GM12878 (cell line): Measurements from ENCODE around the gene TEX264. TPM values are rescaled to one million over a fixed set of nuclear protein-coding genes. Genes with fewer than 3 reads are reported as not detected.
A peak's percentile ranks its signal among the peaks of the same experiment; 100 is the strongest.

ENCODE experiments used
- ATAC-seq: fragments of 200-7000 bp; cut with Tn5 transposase; 3 replicates; pipeline ENCODE4 v1.9.1; 2020; ENCODE audit warnings: mild to moderate bottlenecking, moderate library complexity
- BruUV-seq: library from RNA; stranded (reverse); fragments of 400-500 nt; replicated peaks from 2 replicates; lab custom pipeline; 2021; lab: Mats Ljungman, UMichigan
- CTCF ChIA-PET: fragments of 300-600 bp; sonication (Branson Sonifier 250); formaldehyde crosslinking; extraction: SDS; loops from one replicate; lab custom pipeline; 2021; ENCODE audit warnings: inconsistent platforms; lab: Yijun Ruan, JAX
- POLR2A ChIA-PET: fragments of 350-600 bp; formaldehyde crosslinking; extraction: SDS; loops from one replicate; lab custom pipeline; 2021; ENCODE audit warnings: inconsistent platforms; lab: Charles Lee
- RAD21 ChIA-PET: fragments of 300-600 bp; sonication (Branson Sonifier 250); formaldehyde crosslinking; loops from one replicate; lab custom pipeline; 2023; ENCODE audit warnings: antibody characterized with exemption; ENCODE audit not compliant: unreplicated experiment; lab: Charles Lee
- SMC1A ChIA-PET: fragments of 300-600 bp; sonication (Branson Sonifier 250); formaldehyde crosslinking; loops from one replicate; lab custom pipeline; 2023; ENCODE audit not compliant: unreplicated experiment, uncharacterized antibody; lab: Charles Lee
- DNase-seq: peaks from one replicate; pipeline ENCODE4 v3.0.0-alpha.2; 2011; ENCODE audit warnings: low read depth, low spot score
- FAIRE-seq: peaks from 3 replicates; lab custom pipeline; 2011; peaks lifted over from hg19 to GRCh38; lab: Jason Lieb, UNC
- H2AFZ ChIP-seq: 2 replicates; pipeline ENCODE4 v1.6.0; 2011; ENCODE audit warnings: low read depth, low read length, control low read depth; ENCODE audit not compliant: control insufficient read depth
- H3K27ac ChIP-seq: 2 replicates; pipeline ENCODE4 v1.5.1; 2011; ENCODE audit warnings: control low read depth; ENCODE audit not compliant: control insufficient read depth, insufficient read depth
- H3K27me3 ChIP-seq, 2 experiments: replicated peaks in 1 of 2; 2 replicates each; pipeline versions ENCODE4 v1.6.0 to v1.6.1; 2011; ENCODE audit warnings: low read length in 1 of 2; ENCODE audit not compliant: control insufficient read depth in 2 of 2, insufficient read depth in 2 of 2
- H3K36me3 ChIP-seq, 2 experiments: 2 replicates each; pipeline ENCODE4 v1.5.1; 2011; ENCODE audit warnings: low read length in 1 of 2; ENCODE audit not compliant: control insufficient read depth in 2 of 2, insufficient read depth in 2 of 2
- H3K4me1 ChIP-seq: 2 replicates; pipeline ENCODE4 v1.6.1; 2011; ENCODE audit warnings: mild to moderate bottlenecking, low read length, moderate library complexity, mixed read lengths; ENCODE audit not compliant: control insufficient read depth, insufficient read depth
- H3K4me2 ChIP-seq: 2 replicates; pipeline ENCODE4 v1.6.0; 2011; ENCODE audit warnings: control low read depth; ENCODE audit not compliant: control insufficient read depth, insufficient read depth
- H3K4me3 ChIP-seq: fragments of 200-600 bp; sonication (generic); 2 replicates; pipeline ENCODE4 v1.5.1; 2016
- H3K79me2 ChIP-seq: 2 replicates; pipeline ENCODE4 v1.6.0; 2011; ENCODE audit warnings: low read length; ENCODE audit not compliant: control insufficient read depth, insufficient read depth
- H3K9ac ChIP-seq: 2 replicates; pipeline ENCODE4 v1.8.0; 2011; ENCODE audit warnings: low read length, control low read depth, mixed read lengths; ENCODE audit not compliant: control insufficient read depth, insufficient read depth
- H3K9me3 ChIP-seq: replicated peaks from 3 replicates; pipeline ENCODE4 v1.5.1; 2011; ENCODE audit warnings: mild to moderate bottlenecking, low read length; ENCODE audit not compliant: control insufficient read depth, insufficient read depth
- H4K20me1 ChIP-seq: 2 replicates; pipeline ENCODE4 v1.6.0; 2011; ENCODE audit not compliant: control insufficient read depth, insufficient read depth
- IKZF1 ChIP-seq: fragments of 450-650 bp; conservative IDR thresholded peaks from 2 replicates; pipeline ENCODE4 v1.6.1; 2017; ENCODE audit warnings: antibody characterized with exemption, mild to moderate bottlenecking
- IRF4 ChIP-seq: IDR thresholded peaks from 2 replicates; pipeline ENCODE4 v1.6.1; 2011; ENCODE audit warnings: low read depth, low read length
- POU2F2 ChIP-seq: IDR thresholded peaks from 3 replicates; pipeline ENCODE4 v1.6.1; 2011; ENCODE audit warnings: low read depth, mild to moderate bottlenecking, low read length, borderline replicate concordance
- RAD21 ChIP-seq: IDR thresholded peaks from 2 replicates; pipeline ENCODE4 v1.6.1; 2011; ENCODE audit warnings: mild to moderate bottlenecking, low read depth, low read length, moderate library complexity; ENCODE audit not compliant: insufficient read depth
- RAD51 ChIP-seq: fragments of 450-650 bp; IDR thresholded peaks from 2 replicates; pipeline ENCODE4 v1.6.1; 2016; ENCODE audit warnings: moderate library complexity, mild to moderate bottlenecking, inconsistent platforms
- SIN3A ChIP-seq: IDR thresholded peaks from 2 replicates; pipeline ENCODE4 v1.6.1; 2012; ENCODE audit warnings: low read depth, low read length, improper control_type of control experiment
- SMC3 ChIP-seq: IDR thresholded peaks from 2 replicates; pipeline ENCODE4 v1.6.1; 2011; ENCODE audit warnings: low read length, improper control_type of control experiment, borderline replicate concordance
- TARDBP ChIP-seq: IDR thresholded peaks from 2 replicates; pipeline ENCODE4 v1.6.1; 2016; ENCODE audit warnings: borderline replicate concordance
- YY1 ChIP-seq: IDR thresholded peaks from 2 replicates; pipeline ENCODE4 v1.6.1; 2011; ENCODE audit warnings: low read depth, mild to moderate bottlenecking, low read length
- WGBS: methylation state at CpG from one replicate; pipeline ENCODE4 v1.1.6; 2016; ENCODE audit warnings: low lambda C conversion rate; ENCODE audit not compliant: insufficient replicate concordance, insufficient coverage; ENCODE audit errors: missing lambda C conversion rate; 5-methylcytosine and 5-hydroxymethylcytosine counted together
- in situ Hi-C: fragments of 300-500 bp; cut with MboI; formaldehyde crosslinking; loops from 9 replicates; pipeline ENCODE4 v1.14.3; 2018; ENCODE audit warnings: mixed read lengths
- intact Hi-C: fragments of 100-400 bp; cut with micrococcal nuclease; formaldehyde crosslinking; loops from one replicate; pipeline ENCODE4 v1.14.2; 2022; ENCODE audit not compliant: unreplicated experiment
- polyA plus RNA-seq, 11 experiments: library from polyadenylated mRNA; depleted of rRNA in 4 of 11; unstranded in 6 of 11; stranded (reverse) in 5 of 11; fragments of >200 nt; fragmentation: Nextera tagmentation in 4 of 11; fragmentation: Illumina TruSeq in 1 of 11; extraction: Ambion mirVana in 4 of 11; extraction: Trizol in 1 of 11; gene quantifications; 1 replicate in 1 of 11; 2 replicates in 10 of 11; pipeline versions ENCODE4 v1.2.1 to v1.2.3, GENCODE V29; 2011 to 2016; ENCODE audit warnings: inconsistent platforms in 2 of 11, missing spikeins in 2 of 11, low read depth in 1 of 11
- total RNA-seq, 4 experiments: library from RNA; depleted of rRNA in 3 of 4; stranded (reverse); fragments of >200 nt in 3 of 4; fragmentation: Illumina TruSeq in 1 of 4; extraction: Trizol in 1 of 4; gene quantifications; 2 replicates each; pipeline versions ENCODE4 v1.2.1 to v1.2.3, GENCODE V29; 2013 to 2021
- TF ChIP-seq, protein P1 (sequence below), 3 experiments: IDR thresholded peaks in 2 of 3; conservative IDR thresholded peaks in 1 of 3; 2 replicates each; pipeline ENCODE4 v1.5.1; 2011; ENCODE audit warnings: low read depth in 3 of 3, low read length in 3 of 3, mild to moderate bottlenecking in 3 of 3, control low read depth in 2 of 3, moderate library complexity in 2 of 3, inconsistent platforms in 1 of 3, mixed read lengths in 1 of 3; ENCODE audit not compliant: control insufficient read depth in 2 of 3, insufficient read depth in 1 of 3; ENCODE audit errors: extremely low read depth in 1 of 3

Gene TEX264
- total and polyA plus RNA-seq, 10 of the 15 experiments (the other 5 are each of a cell fraction or from before 2014, with no cell fraction given), result 3.6 to 63.0 (median 52.4) TPM

- DNase-seq (no peak), ATAC-seq (peak; percentile 37), FAIRE-seq (peak; percentile 88)
- intact Hi-C loops (loop anchor here (1.0 to 5.0 kb wide), 3 partner anchors 13 to 282 kb away; partner anchors contain the start of gene MANF), in situ Hi-C loops (no loop called here)
- H3K9me3 ChIP-seq, result no peaks in the 10 kb centered on the region
- SMC1A ChIA-PET, result interaction anchor here (0.6 to 8.7 kb wide), 10 partner anchors 12 to 281 kb away, joined by 3 to 168 read pairs (median 5); partner anchors contain the start of gene DCAF1
- H3K4me1 ChIP-seq, result peaks cover 22% of the 10 kb centered on the region
- H3K27me3 ChIP-seq, result no peaks in the 10 kb centered on the region
- H4K20me1 ChIP-seq, result peaks cover 3% of the 10 kb centered on the region; the same call in 1 of the 2 replicates
- H3K36me3 ChIP-seq, result no peaks in the 10 kb centered on the region; a peak in 2 of 4 replicates
- no peak overlapping the region for H3K4me2 ChIP-seq
- POLR2A ChIA-PET, result interaction anchor here (1.6 to 7.5 kb wide), 4 partner anchors 11 to 284 kb away, joined by 5 to 105 read pairs (median 8); partner anchors contain the start of genes DCAF1 and MANF
- CTCF ChIA-PET, result interaction anchor here (0.7 to 14.0 kb wide), 32 partner anchors 8 to 282 kb away, joined by 3 to 331 read pairs (median 4); partner anchors contain the start of gene DCAF1
- no peak overlapping the region for H3K27ac ChIP-seq
- 21% methylated on average over 9 of the region's 9 CpGs for WGBS
- no TSS peak for BruUV-seq
- no peak overlapping the region for H2AFZ ChIP-seq
- TF ChIP-seq IRF4 (0 out of 2 replicates have a peak, but pooled peaks have one; percentile 25), RAD51 (no peak), IKZF1 (0 out of 2 replicates have a peak, but pooled peaks have one; percentile 18), RAD21 (peak; percentile 76), SMC3 (peak; percentile 86), POU2F2 (0 out of 3 replicates have a peak, but pooled peaks have one; percentile 27), YY1 (0 out of 2 replicates have a peak, but pooled peaks have one; percentile 34), TARDBP (0 out of 2 replicates have a peak, but pooled peaks have one; percentile 43), SIN3A (no peak)
- TF ChIP-seq, protein P1, sequence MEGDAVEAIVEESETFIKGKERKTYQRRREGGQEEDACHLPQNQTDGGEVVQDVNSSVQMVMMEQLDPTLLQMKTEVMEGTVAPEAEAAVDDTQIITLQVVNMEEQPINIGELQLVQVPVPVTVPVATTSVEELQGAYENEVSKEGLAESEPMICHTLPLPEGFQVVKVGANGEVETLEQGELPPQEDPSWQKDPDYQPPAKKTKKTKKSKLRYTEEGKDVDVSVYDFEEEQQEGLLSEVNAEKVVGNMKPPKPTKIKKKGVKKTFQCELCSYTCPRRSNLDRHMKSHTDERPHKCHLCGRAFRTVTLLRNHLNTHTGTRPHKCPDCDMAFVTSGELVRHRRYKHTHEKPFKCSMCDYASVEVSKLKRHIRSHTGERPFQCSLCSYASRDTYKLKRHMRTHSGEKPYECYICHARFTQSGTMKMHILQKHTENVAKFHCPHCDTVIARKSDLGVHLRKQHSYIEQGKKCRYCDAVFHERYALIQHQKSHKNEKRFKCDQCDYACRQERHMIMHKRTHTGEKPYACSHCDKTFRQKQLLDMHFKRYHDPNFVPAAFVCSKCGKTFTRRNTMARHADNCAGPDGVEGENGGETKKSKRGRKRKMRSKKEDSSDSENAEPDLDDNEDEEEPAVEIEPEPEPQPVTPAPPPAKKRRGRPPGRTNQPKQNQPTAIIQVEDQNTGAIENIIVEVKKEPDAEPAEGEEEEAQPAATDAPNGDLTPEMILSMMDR (IDR thresholded peaks at IDR 0.05 in 2 of 3, conservative IDR thresholded peaks at IDR 0.05 in 1 of 3; ENCODE audit: control insufficient read depth in 2 of 3, extremely low read depth in 1 of 3, insufficient read depth in 1 of 3, low read depth in 3 of 3, low read length in 3 of 3), result peak; percentile 96 to 99 (median 98); a peak in 5 of 6 replicates
- RAD21 ChIA-PET, result interaction anchor here (0.6 to 9.9 kb wide), 8 partner anchors 10 to 284 kb away, joined by 3 to 189 read pairs (median 3); partner anchors contain the start of genes DCAF1 and MANF
- H3K79me2 ChIP-seq, result peaks cover 19% of the 10 kb centered on the region
- H3K9ac ChIP-seq, result no peak overlapping the region
- no peak overlapping the region for H3K4me3 ChIP-seq
Measured at GRCh38 chr3:51669241-51670052, 1.6 kb upstream of the TEX264 start.
